Activated CD8-positive, alpha-beta T cell treated with anti-CD3 and anti-CD28 coated beads for 36 hours (primary cell): Measurements from ENCODE around the gene MAPK8. TPM values are rescaled to one million over a fixed set of nuclear protein-coding genes. Genes with fewer than 3 reads are reported as not detected.

Experiments
- ATAC-seq: fragments of 200-7000 bp; cut with Tn5 transposase; one replicate; pipeline ENCODE4 v1.10.0; 2021; ENCODE audit warnings: mild to moderate bottlenecking, moderate library complexity
- CTCF ChIA-PET: fragments of 350-600 bp; sonication (Branson Sonifier 250); formaldehyde crosslinking; loops from one replicate; lab custom pipeline; 2021; ENCODE audit warnings: antibody characterized with exemption; lab: Charles Lee
- POLR2A ChIA-PET: fragments of 350-600 bp; sonication (Branson Sonifier 250); formaldehyde crosslinking; loops from one replicate; lab custom pipeline; 2021; ENCODE audit warnings: antibody characterized with exemption; lab: Charles Lee
- DNase-seq: peaks from one replicate; pipeline ENCODE4 v3.0.0-alpha.2; 2020
- H3K27ac Mint-ChIP-seq: one replicate; pipeline ENCODE4 v1.8.0; 2021; ENCODE audit warnings: mild to moderate bottlenecking, mixed read lengths
- H3K27me3 Mint-ChIP-seq: one replicate; pipeline ENCODE4 v1.8.0; 2021; ENCODE audit warnings: mixed read lengths
- H3K36me3 Mint-ChIP-seq: one replicate; pipeline ENCODE4 v1.8.0; 2021; ENCODE audit warnings: low read depth, mixed read lengths
- H3K4me1 Mint-ChIP-seq: one replicate; pipeline ENCODE4 v1.8.0; 2021; ENCODE audit warnings: low read depth, mixed read lengths
- H3K4me3 Mint-ChIP-seq: one replicate; pipeline ENCODE4 v1.8.0; 2021; ENCODE audit warnings: mild to moderate bottlenecking, moderate library complexity, mixed read lengths
- H3K9me3 Mint-ChIP-seq: one replicate; pipeline ENCODE4 v1.8.0; 2021; ENCODE audit warnings: mixed read lengths
- intact Hi-C: fragments of 100-400 bp; cut with micrococcal nuclease; formaldehyde crosslinking; loops from one replicate; pipeline ENCODE4 v1.10.0; 2022
- total RNA-seq, 2 experiments: library from RNA; stranded (reverse); gene quantifications; one replicate each; pipeline ENCODE4 v1.2.3, GENCODE V29; 2021
- TF ChIP-seq, protein P1 (sequence below): fragments of 200-600 bp; IDR thresholded peaks from one replicate; pipeline ENCODE4 v1.8.0; 2022; ENCODE audit warnings: antibody characterized with exemption, mild to moderate bottlenecking

Gene MAPK8
- total RNA-seq, 2 experiments from 2014 or later, result 40.5 to 41.1 TPM

DNA sequence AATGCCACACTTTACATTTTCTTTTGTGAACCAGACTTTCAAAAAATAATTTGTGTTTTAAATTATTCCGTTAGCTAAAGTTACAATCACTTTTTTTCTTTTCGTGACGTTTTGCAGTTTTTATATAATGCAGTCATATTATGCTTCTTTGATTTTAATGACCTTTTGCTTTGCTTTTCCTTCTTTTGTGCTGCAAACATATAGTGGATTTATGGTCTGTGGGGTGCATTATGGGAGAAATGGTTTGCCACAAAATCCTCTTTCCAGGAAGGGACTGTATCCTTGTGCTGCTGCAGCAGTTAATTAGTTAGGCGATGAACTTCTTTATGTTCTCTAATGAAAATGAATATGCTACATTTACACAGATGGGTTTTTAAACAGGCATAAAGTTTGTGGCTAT, 117.4 kb downstream of the MAPK8 start:
- Mint-ChIP-seq H3K4me3 (no peak overlapping the region), H3K36me3 (peaks cover 8% of the 10 kb centered on the region), H3K27me3 (no peaks in the 10 kb centered on the region), H3K27ac (no peak overlapping the region), H3K4me1 (no peaks in the 10 kb centered on the region), H3K9me3 (no peaks in the 10 kb centered on the region)
- TF ChIP-seq, protein P1, sequence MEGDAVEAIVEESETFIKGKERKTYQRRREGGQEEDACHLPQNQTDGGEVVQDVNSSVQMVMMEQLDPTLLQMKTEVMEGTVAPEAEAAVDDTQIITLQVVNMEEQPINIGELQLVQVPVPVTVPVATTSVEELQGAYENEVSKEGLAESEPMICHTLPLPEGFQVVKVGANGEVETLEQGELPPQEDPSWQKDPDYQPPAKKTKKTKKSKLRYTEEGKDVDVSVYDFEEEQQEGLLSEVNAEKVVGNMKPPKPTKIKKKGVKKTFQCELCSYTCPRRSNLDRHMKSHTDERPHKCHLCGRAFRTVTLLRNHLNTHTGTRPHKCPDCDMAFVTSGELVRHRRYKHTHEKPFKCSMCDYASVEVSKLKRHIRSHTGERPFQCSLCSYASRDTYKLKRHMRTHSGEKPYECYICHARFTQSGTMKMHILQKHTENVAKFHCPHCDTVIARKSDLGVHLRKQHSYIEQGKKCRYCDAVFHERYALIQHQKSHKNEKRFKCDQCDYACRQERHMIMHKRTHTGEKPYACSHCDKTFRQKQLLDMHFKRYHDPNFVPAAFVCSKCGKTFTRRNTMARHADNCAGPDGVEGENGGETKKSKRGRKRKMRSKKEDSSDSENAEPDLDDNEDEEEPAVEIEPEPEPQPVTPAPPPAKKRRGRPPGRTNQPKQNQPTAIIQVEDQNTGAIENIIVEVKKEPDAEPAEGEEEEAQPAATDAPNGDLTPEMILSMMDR, result no peak
- DNase-seq, result no peak
- ChIA-PET POLR2A (no interaction called here), CTCF (no interaction called here)
- intact Hi-C loops, result no loop called here
- no peak for ATAC-seq

DNA sequence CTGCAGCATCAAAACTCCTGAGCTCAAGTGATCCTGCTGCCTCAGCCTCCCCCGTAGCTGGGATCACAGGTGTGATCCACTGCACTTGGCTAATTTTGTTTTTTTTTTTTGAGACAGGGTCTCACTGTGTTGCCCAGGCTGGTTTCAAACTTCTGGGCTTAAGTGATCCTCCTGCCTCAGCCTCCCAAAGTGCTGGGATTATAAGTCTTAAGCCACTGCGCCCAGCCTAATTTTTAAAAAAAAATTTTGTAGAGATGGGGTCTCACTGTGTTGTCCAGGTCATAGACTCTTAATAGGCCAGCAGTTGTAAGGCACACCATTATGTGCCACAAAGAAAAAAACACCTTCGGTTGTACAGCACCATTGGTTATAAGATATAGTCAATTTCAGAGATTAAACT, 122.4 kb downstream of the MAPK8 start:
- H3K9me3 Mint-ChIP-seq, result no peaks in the 10 kb centered on the region
- H3K36me3 Mint-ChIP-seq, result peaks cover 12% of the 10 kb centered on the region
- ChIA-PET POLR2A (no interaction called here), CTCF (no interaction called here)
- H3K4me1 Mint-ChIP-seq, result no peaks in the 10 kb centered on the region
- no peak overlapping the region for H3K4me3 Mint-ChIP-seq
- H3K27ac Mint-ChIP-seq, result no peak overlapping the region
- intact Hi-C loops, result no loop called here
- no peak for DNase-seq
- TF ChIP-seq, protein P1, result no peak
- no peaks in the 10 kb centered on the region for H3K27me3 Mint-ChIP-seq
- ATAC-seq, result no peak

DNA sequence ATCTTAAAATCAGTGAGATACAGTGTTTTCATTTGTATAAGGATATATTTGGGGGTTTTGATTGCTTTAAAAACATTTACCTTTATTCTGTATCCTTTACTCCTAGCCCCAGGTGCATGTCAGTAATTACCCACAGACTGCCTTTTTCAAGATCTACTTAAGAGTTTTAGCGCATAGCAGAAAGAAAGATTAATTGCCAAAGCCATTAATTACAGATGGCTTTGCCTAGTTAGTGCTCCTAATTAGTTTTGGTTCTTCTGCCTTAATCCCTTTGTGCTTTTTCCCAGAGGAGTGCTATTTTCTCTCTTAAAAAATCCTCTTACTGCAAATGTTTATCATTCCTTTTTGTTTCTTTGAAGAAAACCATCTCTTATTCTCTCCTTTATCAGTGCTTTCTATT, 122.8 kb downstream of the MAPK8 start:
- TF ChIP-seq, protein P1, result no peak
- peaks cover 13% of the 10 kb centered on the region for H3K36me3 Mint-ChIP-seq
- no peaks in the 10 kb centered on the region for H3K27me3 Mint-ChIP-seq
- ATAC-seq (no peak), DNase-seq (no peak)
- no peaks in the 10 kb centered on the region for H3K9me3 Mint-ChIP-seq
- no peak overlapping the region for H3K4me3 Mint-ChIP-seq
- ChIA-PET POLR2A (no interaction called here), CTCF (no interaction called here)
- intact Hi-C loops, result no loop called here
- H3K27ac Mint-ChIP-seq, result no peak overlapping the region
- H3K4me1 Mint-ChIP-seq, result no peaks in the 10 kb centered on the region

DNA sequence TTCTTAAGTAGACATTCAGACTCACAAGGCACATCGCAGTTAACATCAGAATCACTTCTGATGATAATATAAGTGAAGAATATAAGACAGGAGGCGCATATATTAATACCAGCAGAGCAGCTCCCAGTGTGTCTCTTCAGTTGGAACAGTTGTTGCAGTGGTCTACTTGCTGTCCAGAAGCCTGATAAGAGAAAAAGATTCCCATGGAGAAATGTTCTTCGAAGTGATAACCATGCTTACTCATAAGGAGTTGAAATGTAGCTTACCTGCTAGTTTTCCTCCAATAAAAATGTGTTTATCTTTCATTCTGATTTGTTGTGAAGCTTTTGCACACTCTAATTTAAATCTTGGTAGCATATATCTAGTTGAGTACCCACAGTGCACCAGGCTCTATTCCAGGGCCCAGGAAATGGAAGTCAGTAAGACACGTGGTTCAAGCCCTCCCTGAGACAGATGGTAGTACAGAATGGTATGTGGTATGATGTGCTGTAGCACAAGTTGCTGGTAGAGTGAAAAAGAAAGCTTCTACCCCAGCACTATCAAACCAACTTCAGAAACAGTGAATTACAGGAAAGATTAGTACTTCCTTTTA, 124.0 kb downstream of the MAPK8 start:
- DNase-seq, result no peak
- Mint-ChIP-seq H3K4me3 (no peak overlapping the region), H3K27ac (no peak overlapping the region), H3K27me3 (no peaks in the 10 kb centered on the region), H3K36me3 (peaks cover 16% of the 10 kb centered on the region), H3K9me3 (no peaks in the 10 kb centered on the region), H3K4me1 (no peaks in the 10 kb centered on the region)
- ChIA-PET CTCF (no interaction called here), POLR2A (no interaction called here)
- intact Hi-C loops, result no loop called here
- no peak for ATAC-seq
- TF ChIP-seq, protein P1, result no peak

DNA sequence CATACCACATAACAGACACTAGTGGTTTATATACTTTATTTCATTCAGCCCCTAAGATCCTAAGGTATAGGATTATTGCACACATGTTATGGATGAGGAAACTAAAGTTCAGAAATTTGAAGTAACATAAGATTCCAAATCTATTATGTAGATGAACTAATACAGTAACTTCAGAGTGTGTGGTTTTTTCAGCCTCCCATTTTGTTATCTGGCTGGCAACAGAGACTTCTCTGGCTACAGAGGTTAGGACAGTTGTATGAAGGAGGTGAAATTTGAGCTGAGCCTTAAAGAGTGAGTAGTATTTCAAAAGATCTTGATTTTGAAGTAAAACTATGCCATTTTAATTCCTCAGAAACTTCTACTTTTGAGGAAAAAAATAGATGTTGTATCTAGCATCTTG, 125.4 kb downstream of the MAPK8 start:
- TF ChIP-seq, protein P1, result no peak
- Mint-ChIP-seq H3K27me3 (no peaks in the 10 kb centered on the region), H3K27ac (no peak overlapping the region), H3K4me3 (no peak overlapping the region), H3K36me3 (peaks cover 16% of the 10 kb centered on the region), H3K9me3 (no peaks in the 10 kb centered on the region), H3K4me1 (no peaks in the 10 kb centered on the region)
- intact Hi-C loops, result no loop called here
- POLR2A ChIA-PET, result no interaction called here
- no peak for ATAC-seq
- CTCF ChIA-PET, result no interaction called here
- DNase-seq, result no peak
